CD4-positive, CD25-positive, alpha-beta regulatory T cell (primary cell): ENCODE results near the gene NHLRC1. TPM values are rescaled to one million over a fixed set of nuclear protein-coding genes. Genes with fewer than 3 reads are reported as not detected.

ENCODE experiments used
- ATAC-seq, 2 donors: fragments of 150-1000 bp; cut with Tn5 transposase; one replicate each; pipeline ENCODE4 v1.10.0; 2021; ENCODE audit warnings: low read depth in 2 of 2, moderate number of reproducible peaks in 2 of 2, moderate library complexity in 1 of 2
- DNase-seq, 3 donors: peaks; one replicate each; pipeline versions ENCODE4 v3.0.0 to v3.0.0-alpha.2; 2012 to 2022; ENCODE audit warnings: mixed read lengths in 1 of 3
- H3K27ac ChIP-seq: one replicate; pipeline ENCODE4 v1.7.0; 2013; ENCODE audit warnings: mild to moderate bottlenecking, low read length; ENCODE audit not compliant: insufficient read depth, poor library complexity, severe bottlenecking
- H3K27me3 ChIP-seq: one replicate; pipeline ENCODE4 v1.7.0; 2013; ENCODE audit warnings: low read length; ENCODE audit not compliant: control insufficient read depth, insufficient read depth
- H3K36me3 ChIP-seq: one replicate; pipeline ENCODE4 v1.7.0; 2013; ENCODE audit warnings: mild to moderate bottlenecking, low read length, moderate library complexity; ENCODE audit not compliant: control insufficient read depth, insufficient read depth
- H3K4me1 ChIP-seq: 2 replicates; pipeline ENCODE4 v1.7.0; 2013; ENCODE audit warnings: mild to moderate bottlenecking, low read length; ENCODE audit not compliant: insufficient read depth, control insufficient read depth, poor library complexity, severe bottlenecking
- H3K4me3 ChIP-seq: one replicate; pipeline ENCODE4 v1.7.0; 2013; ENCODE audit warnings: low read depth, mild to moderate bottlenecking, low read length, moderate library complexity
- H3K9me3 ChIP-seq, 2 experiments: 1 replicate in 1 of 2; 2 replicates in 1 of 2; pipeline ENCODE4 v1.7.0; 2013; ENCODE audit warnings: low read length in 2 of 2, mild to moderate bottlenecking in 1 of 2, moderate library complexity in 1 of 2; ENCODE audit not compliant: control insufficient read depth in 2 of 2
- H3K27ac Mint-ChIP-seq, 3 donors: one replicate each; pipeline ENCODE4 v1.8.0; 2020 to 2022; ENCODE audit warnings: mild to moderate bottlenecking in 3 of 3, mixed read lengths in 3 of 3, moderate library complexity in 2 of 3
- H3K27me3 Mint-ChIP-seq: one replicate; pipeline ENCODE4 v1.8.0; 2022; ENCODE audit warnings: mild to moderate bottlenecking, mixed read lengths
- H3K36me3 Mint-ChIP-seq: one replicate; pipeline ENCODE4 v1.8.0; 2020; ENCODE audit warnings: mixed read lengths
- H3K4me1 Mint-ChIP-seq, 4 donors: one replicate each; pipeline ENCODE4 v1.8.0; 2020 to 2022; ENCODE audit warnings: mixed read lengths in 4 of 4, mild to moderate bottlenecking in 1 of 4
- H3K4me3 Mint-ChIP-seq, 4 donors: one replicate each; pipeline ENCODE4 v1.8.0; 2020 to 2022; ENCODE audit warnings: mild to moderate bottlenecking in 4 of 4, mixed read lengths in 4 of 4, moderate library complexity in 3 of 4
- H3K9me3 Mint-ChIP-seq, 7 donors: one replicate each; pipeline ENCODE4 v1.8.0; 2020 to 2022; ENCODE audit warnings: mixed read lengths in 7 of 7, mild to moderate bottlenecking in 3 of 7, moderate library complexity in 2 of 7
- polyA plus RNA-seq, 4 donors: library from polyadenylated mRNA; unstranded; fragments of 300-500 nt; fragmentation: Illumina TruSeq; gene quantifications; one replicate each; pipeline ENCODE4 v1.2.3, GENCODE V29; 2021
- total RNA-seq: library from RNA; stranded (reverse); gene quantifications from one replicate; pipeline ENCODE4 v1.2.3, GENCODE V29; 2022

The NHLRC1 gene
- total and polyA plus RNA-seq, 5 donors from 2014 or later = 0.67 to 2.3 (median 1.9) TPM

DNA sequence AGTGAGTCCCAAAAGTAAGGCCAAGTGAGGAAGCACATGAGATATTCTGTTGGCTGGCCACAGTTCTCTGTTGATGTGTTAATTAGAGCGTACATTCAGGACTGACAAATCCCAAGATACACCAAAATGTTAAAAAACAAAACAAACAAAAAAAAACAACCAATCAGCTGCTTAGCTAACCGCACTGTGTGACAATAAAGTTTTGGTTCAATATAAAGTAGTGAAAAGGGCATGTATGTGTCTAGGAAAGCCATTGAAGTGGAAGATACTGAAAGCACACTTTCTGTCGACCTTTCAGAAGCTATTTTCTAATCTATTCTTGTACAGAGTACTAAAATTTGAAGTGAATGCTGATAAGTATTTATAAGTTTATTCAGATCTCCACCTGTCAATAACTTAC lies 26.1 kb downstream of the NHLRC1 start:
- Histone ChIP-seq H3K27me3 (no peaks in the 10 kb centered on the region), H3K27ac (no peak overlapping the region), H3K9me3 (no peaks in the 10 kb centered on the region), H3K36me3 (no peaks in the 10 kb centered on the region), H3K4me1 (no peaks in the 10 kb centered on the region), H3K4me3 (no peak overlapping the region)
- DNase-seq = no peak
- Mint-ChIP-seq H3K9me3 (peaks cover 0 to 6% (median 0%) of the 10 kb centered on the region in 7 donors), H3K4me3 (no peak overlapping the region), H3K4me1 (no peaks in the 10 kb centered on the region), H3K27me3 (no peaks in the 10 kb centered on the region), H3K36me3 (peaks cover 4% of the 10 kb centered on the region), H3K27ac (no peak overlapping the region)
- ATAC-seq = no peak

DNA sequence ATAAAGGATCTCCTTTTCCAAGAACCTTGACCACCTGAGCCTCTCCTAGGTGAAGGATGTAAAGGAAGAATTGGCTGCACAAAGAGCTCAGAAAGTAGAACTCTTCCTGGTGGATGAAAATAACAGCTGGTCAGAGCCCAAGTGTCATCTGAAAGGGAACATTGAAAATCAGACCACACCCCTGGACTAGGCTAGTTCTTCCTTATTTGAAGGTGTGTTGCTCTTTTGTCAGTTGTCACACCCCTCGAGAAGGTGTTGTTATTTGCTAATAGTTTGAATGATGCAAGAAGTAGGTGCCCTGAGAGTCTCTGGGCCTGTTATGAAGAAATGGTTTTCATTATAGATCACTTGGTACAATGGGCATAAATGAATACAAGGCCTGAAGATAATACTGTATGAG lies 31.1 kb downstream of the NHLRC1 start:
- peaks cover 0 to 13% (median 4%) of the 10 kb centered on the region in 7 donors for H3K9me3 Mint-ChIP-seq
- Histone ChIP-seq H3K4me1 (no peaks in the 10 kb centered on the region), H3K4me3 (no peak overlapping the region), H3K27me3 (no peaks in the 10 kb centered on the region), H3K9me3 (no peaks in the 10 kb centered on the region), H3K36me3 (no peaks in the 10 kb centered on the region), H3K27ac (no peak overlapping the region)
- H3K4me3 Mint-ChIP-seq = no peak overlapping the region
- no peak for ATAC-seq
- peaks cover 4% of the 10 kb centered on the region for H3K36me3 Mint-ChIP-seq
- no peak for DNase-seq
- no peaks in the 10 kb centered on the region for H3K4me1 Mint-ChIP-seq
- H3K27me3 Mint-ChIP-seq = no peaks in the 10 kb centered on the region
- no peak overlapping the region for H3K27ac Mint-ChIP-seq

DNA sequence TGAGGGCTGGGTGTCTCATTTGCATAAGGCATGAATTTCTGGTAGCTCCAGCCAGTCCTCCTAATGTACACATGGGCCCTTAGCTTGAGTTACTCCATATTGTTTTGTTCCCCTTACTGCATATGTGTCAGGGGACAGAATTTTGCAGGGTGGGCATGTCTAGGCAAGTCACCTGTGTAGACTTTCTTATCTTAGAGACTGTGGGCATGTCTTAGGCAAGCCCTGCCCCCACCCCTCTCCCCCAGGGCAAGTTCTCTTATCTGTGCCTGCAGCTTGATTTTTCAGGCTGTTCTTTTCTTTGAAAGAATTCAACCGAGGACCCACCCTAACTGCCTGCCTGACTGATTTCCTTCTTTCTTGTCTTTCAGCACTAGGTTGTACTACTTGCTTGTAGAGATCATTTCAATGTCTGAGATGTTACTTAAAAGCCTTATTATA lies 32.1 kb downstream of the NHLRC1 start:
- Mint-ChIP-seq H3K4me3 (no peak overlapping the region), H3K4me1 (no peaks in the 10 kb centered on the region), H3K36me3 (peaks cover 4% of the 10 kb centered on the region), H3K27me3 (no peaks in the 10 kb centered on the region), H3K27ac (no peak overlapping the region), H3K9me3 (peaks cover 0 to 13% (median 4%) of the 10 kb centered on the region in 7 donors)
- H3K27me3 ChIP-seq = no peaks in the 10 kb centered on the region
- no peaks in the 10 kb centered on the region for H3K36me3 ChIP-seq
- ATAC-seq (no peak), DNase-seq (no peak)
- no peak overlapping the region for H3K27ac ChIP-seq
- H3K4me3 ChIP-seq = no peak overlapping the region
- H3K4me1 ChIP-seq = no peaks in the 10 kb centered on the region
- no peaks in the 10 kb centered on the region for H3K9me3 ChIP-seq

DNA sequence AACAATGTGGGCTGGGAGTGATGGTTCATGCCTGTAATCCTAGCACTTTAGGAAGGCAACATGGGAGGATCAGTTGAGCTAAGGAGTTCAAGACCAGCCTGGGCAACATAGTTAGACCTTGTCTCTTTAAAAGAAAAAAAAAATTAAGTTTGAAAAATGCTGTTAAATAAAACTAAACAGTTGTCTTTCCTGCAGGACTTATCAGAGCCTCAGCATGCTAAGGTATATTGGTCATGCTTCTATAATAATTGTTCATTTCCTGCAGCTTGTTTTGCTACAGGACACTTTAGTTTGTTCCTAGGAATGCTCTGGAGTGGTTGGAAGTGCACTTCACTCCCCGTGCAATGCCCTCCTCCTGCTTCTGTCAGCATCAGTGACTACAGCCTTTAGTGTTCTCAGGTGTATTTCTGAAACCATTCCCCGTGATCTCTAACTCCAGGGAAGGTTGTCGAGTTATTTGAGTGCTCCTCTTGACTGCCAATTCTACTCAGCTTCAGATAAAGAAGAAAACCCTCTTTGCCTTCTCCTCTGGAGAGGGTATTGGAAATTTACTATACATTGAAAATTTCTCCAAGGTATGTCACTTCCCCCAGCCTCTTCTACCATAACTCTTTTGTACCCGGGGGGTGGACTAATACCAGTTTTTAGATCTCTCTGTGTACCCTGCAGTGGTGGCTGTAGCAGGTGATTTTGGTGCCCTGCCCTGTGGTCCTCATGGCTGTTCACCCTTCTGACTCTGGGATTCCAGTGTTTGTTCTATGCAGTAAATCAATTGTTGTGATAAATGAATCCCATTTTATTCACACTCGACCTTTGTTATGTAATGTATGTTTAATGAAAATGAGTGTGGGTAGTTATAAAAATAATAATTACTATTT lies 33.8 kb downstream of the NHLRC1 start:
- no peak overlapping the region for H3K27ac Mint-ChIP-seq
- H3K4me3 Mint-ChIP-seq = no peak overlapping the region
- Histone ChIP-seq H3K4me1 (no peaks in the 10 kb centered on the region), H3K27ac (no peak overlapping the region), H3K4me3 (no peak overlapping the region), H3K9me3 (no peaks in the 10 kb centered on the region), H3K36me3 (no peaks in the 10 kb centered on the region), H3K27me3 (no peaks in the 10 kb centered on the region)
- H3K4me1 Mint-ChIP-seq = no peaks in the 10 kb centered on the region
- peaks cover 4% of the 10 kb centered on the region for H3K36me3 Mint-ChIP-seq
- DNase-seq (no peak), ATAC-seq (no peak)
- peaks cover 0 to 13% (median 4%) of the 10 kb centered on the region in 7 donors for H3K9me3 Mint-ChIP-seq
- H3K27me3 Mint-ChIP-seq = peaks cover 5% of the 10 kb centered on the region

DNA sequence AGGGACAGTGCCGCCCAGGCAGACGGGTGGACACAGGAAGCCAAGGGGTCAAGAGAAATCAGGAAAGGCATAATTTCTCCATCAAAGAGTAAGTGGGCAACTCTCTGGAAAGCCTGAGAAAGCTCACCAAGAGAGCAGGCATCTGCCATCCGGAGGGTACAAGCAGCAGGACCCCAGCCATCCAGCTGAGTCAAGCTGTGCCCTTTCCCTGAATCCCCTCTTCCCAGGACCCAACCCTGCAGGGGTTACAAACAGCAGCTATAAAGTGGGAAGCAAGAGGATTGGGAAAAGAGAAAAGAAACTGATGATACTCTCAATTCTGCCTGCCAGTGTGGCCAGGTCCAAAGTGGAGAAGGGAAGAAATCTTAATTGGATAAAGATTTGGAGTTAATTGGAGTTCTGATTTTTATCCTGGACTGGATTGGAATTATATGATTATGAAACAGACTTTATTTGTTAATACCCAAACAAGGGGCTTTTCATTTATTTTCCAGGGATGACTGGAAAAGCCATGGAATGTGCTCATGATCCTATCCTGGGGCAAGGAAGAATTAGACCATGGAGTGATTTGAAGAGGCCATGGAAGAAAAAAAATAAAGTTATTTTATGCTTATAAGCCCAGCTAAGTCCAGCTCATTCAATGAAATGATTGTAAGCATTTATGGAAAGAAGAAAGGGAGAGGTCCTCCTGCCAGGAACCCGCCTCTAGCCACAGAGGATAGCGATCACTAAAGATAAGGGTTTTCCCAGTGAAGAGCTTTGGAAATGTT lies 34.9 kb downstream of the NHLRC1 start:
- no peak overlapping the region for H3K27ac Mint-ChIP-seq
- H3K4me3 ChIP-seq = no peak overlapping the region
- H3K4me1 ChIP-seq = no peaks in the 10 kb centered on the region
- DNase-seq (no peak), ATAC-seq (no peak)
- H3K27me3 Mint-ChIP-seq = peaks cover 5% of the 10 kb centered on the region
- no peak overlapping the region for H3K27ac ChIP-seq
- no peaks in the 10 kb centered on the region for H3K36me3 ChIP-seq
- H3K27me3 ChIP-seq = no peaks in the 10 kb centered on the region
- H3K9me3 ChIP-seq = no peaks in the 10 kb centered on the region
- peaks cover 0 to 13% (median 4%) of the 10 kb centered on the region in 7 donors for H3K9me3 Mint-ChIP-seq
- H3K4me1 Mint-ChIP-seq = no peaks in the 10 kb centered on the region
- H3K4me3 Mint-ChIP-seq = no peak overlapping the region
- peaks cover 4% of the 10 kb centered on the region for H3K36me3 Mint-ChIP-seq

DNA sequence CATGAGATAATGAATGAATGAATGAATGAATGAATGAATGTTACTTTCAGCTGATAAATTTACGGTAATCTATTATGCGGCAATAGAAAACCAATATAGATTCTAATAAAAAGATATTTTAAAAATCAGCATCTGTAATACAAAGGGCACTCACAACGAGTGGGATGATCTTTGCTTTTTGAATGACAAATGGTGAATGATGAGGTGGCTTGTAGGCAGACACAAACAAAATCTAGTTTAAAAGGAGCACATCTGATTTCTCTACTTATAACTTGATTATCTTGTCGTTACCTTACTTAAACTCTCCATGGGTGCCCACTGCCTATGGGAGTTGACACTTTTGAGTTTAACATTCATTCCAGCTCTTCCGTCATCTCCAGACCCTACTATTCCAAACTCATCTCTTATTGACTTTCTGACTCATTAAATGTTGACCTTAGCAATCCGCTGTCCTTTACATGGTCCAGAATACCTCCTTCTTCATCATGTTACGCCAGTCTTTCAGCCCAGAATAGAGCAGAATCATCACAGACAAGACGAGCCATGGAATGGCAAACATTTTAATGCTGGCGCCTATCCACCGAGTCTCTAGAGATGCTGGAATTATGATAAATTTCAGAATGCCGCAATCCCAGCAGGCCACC lies 41.3 kb downstream of the NHLRC1 start:
- no peaks in the 10 kb centered on the region for H3K9me3 ChIP-seq

DNA sequence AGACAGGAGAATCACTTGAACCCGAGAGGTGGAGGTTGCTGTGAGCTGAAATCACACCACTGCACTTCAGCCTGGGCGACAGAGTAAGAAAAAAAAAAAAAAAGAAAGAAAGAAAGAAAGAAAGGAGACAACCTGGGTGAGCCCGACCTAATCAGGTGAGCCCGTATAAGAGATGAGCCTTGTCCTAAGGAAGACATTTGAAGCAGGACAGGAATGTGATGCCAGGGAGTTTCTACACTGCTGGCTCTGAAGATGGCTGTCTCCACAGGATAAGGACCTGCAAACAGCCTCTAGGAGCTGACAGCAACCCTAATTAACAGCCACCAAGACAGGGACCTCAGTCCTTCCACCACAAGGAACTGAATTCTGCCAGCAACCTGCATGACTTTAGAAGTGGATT lies 41.9 kb downstream of the NHLRC1 start:
- Histone ChIP-seq H3K36me3 (no peaks in the 10 kb centered on the region), H3K27ac (no peak overlapping the region), H3K4me1 (no peaks in the 10 kb centered on the region), H3K27me3 (no peaks in the 10 kb centered on the region), H3K4me3 (no peak overlapping the region), H3K9me3 (no peaks in the 10 kb centered on the region)
- no peak overlapping the region for H3K4me3 Mint-ChIP-seq
- DNase-seq (no peak), ATAC-seq (no peak)
- H3K4me1 Mint-ChIP-seq = no peaks in the 10 kb centered on the region
- no peaks in the 10 kb centered on the region for H3K36me3 Mint-ChIP-seq
- peaks cover 15% of the 10 kb centered on the region for H3K27me3 Mint-ChIP-seq
- peaks cover 0 to 8% (median 0%) of the 10 kb centered on the region in 7 donors for H3K9me3 Mint-ChIP-seq
- H3K27ac Mint-ChIP-seq = no peak overlapping the region

More for the DNA sequence above, 41.3 kb downstream of the NHLRC1 start:
- no peaks in the 10 kb centered on the region for H3K27me3 ChIP-seq
- ATAC-seq (no peak), DNase-seq (no peak)
- H3K4me1 ChIP-seq = no peaks in the 10 kb centered on the region
- Mint-ChIP-seq H3K27ac (no peak overlapping the region), H3K4me1 (no peaks in the 10 kb centered on the region), H3K27me3 (peaks cover 15% of the 10 kb centered on the region), H3K36me3 (no peaks in the 10 kb centered on the region), H3K4me3 (no peak overlapping the region), H3K9me3 (peaks cover 0 to 5% (median 0%) of the 10 kb centered on the region in 7 donors)
- no peak overlapping the region for H3K27ac ChIP-seq
- H3K4me3 ChIP-seq = no peak overlapping the region
- H3K36me3 ChIP-seq = no peaks in the 10 kb centered on the region
